WTC11 (cell line): ENCODE results near the gene MAPK7.

ENCODE experiments used
- NFYB ChIP-seq: sonication (generic); formaldehyde crosslinking; conservative IDR thresholded peaks from 2 replicates; pipeline ENCODE4 v1.8.0; 2022; ENCODE audit warnings: low read depth, missing genetic modification reagents
- TF ChIP-seq, protein P1 (sequence below): fragments of 200-600 bp; IDR thresholded peaks from 2 replicates; pipeline ENCODE4 v1.8.0; 2022; ENCODE audit warnings: antibody characterized with exemption
- TF ChIP-seq, protein P2 (sequence below): sonication (generic); formaldehyde crosslinking; IDR thresholded peaks from 2 replicates; pipeline ENCODE4 v1.8.0; 2022; ENCODE audit warnings: mild to moderate bottlenecking, missing genetic modification reagents

DNA sequence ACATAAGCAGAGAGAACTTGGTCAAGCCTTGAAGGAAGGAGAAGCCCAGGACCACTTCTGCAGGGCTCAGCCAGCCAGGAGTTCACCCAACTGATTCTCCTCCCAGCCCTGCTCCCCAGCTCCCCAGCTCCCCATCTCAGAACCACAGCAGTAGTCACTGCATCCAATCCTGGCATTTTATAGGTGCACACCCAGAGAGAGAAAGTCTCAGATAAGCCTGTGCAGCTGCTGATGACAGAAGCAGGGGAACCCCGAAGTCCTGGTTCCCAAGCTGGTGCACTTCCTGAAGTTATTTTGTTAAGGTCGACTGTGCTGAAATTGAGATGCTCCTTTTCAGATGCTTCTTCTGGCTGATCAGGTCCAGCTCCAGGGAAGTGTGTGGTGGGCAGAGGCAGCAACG, 39.3 kb downstream of the MAPK7 start:
- TF ChIP-seq, protein P1, sequence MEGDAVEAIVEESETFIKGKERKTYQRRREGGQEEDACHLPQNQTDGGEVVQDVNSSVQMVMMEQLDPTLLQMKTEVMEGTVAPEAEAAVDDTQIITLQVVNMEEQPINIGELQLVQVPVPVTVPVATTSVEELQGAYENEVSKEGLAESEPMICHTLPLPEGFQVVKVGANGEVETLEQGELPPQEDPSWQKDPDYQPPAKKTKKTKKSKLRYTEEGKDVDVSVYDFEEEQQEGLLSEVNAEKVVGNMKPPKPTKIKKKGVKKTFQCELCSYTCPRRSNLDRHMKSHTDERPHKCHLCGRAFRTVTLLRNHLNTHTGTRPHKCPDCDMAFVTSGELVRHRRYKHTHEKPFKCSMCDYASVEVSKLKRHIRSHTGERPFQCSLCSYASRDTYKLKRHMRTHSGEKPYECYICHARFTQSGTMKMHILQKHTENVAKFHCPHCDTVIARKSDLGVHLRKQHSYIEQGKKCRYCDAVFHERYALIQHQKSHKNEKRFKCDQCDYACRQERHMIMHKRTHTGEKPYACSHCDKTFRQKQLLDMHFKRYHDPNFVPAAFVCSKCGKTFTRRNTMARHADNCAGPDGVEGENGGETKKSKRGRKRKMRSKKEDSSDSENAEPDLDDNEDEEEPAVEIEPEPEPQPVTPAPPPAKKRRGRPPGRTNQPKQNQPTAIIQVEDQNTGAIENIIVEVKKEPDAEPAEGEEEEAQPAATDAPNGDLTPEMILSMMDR: no peak
- TF ChIP-seq, protein P2, sequence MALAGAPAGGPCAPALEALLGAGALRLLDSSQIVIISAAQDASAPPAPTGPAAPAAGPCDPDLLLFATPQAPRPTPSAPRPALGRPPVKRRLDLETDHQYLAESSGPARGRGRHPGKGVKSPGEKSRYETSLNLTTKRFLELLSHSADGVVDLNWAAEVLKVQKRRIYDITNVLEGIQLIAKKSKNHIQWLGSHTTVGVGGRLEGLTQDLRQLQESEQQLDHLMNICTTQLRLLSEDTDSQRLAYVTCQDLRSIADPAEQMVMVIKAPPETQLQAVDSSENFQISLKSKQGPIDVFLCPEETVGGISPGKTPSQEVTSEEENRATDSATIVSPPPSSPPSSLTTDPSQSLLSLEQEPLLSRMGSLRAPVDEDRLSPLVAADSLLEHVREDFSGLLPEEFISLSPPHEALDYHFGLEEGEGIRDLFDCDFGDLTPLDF: no peak
- no peak for TF ChIP-seq NFYB (CRISPR knock-in tag)
